Muscle of leg (tissue), 11 donors: Measurements from ENCODE around the gene PPP1R3F. TPM values are rescaled to one million over a fixed set of nuclear protein-coding genes. Genes with fewer than 3 reads are reported as not detected.

Source experiments
- DNase-seq: peaks from one replicate; pipeline ENCODE4 v3.0.0; 2013
- H3K27ac ChIP-seq: one replicate; pipeline ENCODE4 v1.5.1; 2013; ENCODE audit warnings: mild to moderate bottlenecking, low read length, control low read depth
- H3K27me3 ChIP-seq: one replicate; pipeline ENCODE4 v1.6.1; 2013; ENCODE audit warnings: low read length; ENCODE audit not compliant: control insufficient read depth, insufficient read depth
- H3K36me3 ChIP-seq: one replicate; pipeline ENCODE4 v1.6.1; 2013; ENCODE audit warnings: low read length; ENCODE audit not compliant: control insufficient read depth, insufficient read depth
- H3K4me1 ChIP-seq: one replicate; pipeline ENCODE4 v1.6.1; 2013; ENCODE audit warnings: low read length; ENCODE audit not compliant: control insufficient read depth, insufficient read depth
- H3K4me3 ChIP-seq: one replicate; pipeline ENCODE4 v1.5.1; 2013; ENCODE audit warnings: low read length, control low read depth
- H3K9me3 ChIP-seq: replicated peaks from 2 replicates; pipeline ENCODE4 v1.6.1; 2013; ENCODE audit warnings: low read depth, low read length; ENCODE audit not compliant: control insufficient read depth
- WGBS: methylation state at CpG from one replicate; pipeline ENCODE4 v1.1.5; 2013; ENCODE audit warnings: missing lambda C conversion rate; ENCODE audit not compliant: insufficient coverage; 5-methylcytosine and 5-hydroxymethylcytosine counted together
- polyA plus RNA-seq, 8 donors: library from polyadenylated mRNA; unstranded; fragments of 120-200 nt; gene quantifications; one replicate each; pipeline versions ENCODE4 v1.2.1 to v1.2.3, GENCODE V29; 2013; ENCODE audit warnings: inconsistent platforms in 1 of 8, low replicate concordance in 1 of 8; ENCODE audit not compliant: insufficient read length in 8 of 8, insufficient read depth in 1 of 8
- total RNA-seq: library from RNA; stranded (reverse); fragments of 120-200 nt; gene quantifications from one replicate; pipeline ENCODE4 v1.2.4, GENCODE V29; 2013

PPP1R3F gene
- total and polyA plus RNA-seq, 9 donors: 5.5 to 9.0 (median 7.4) TPM

- Histone ChIP-seq H3K4me1 (peaks cover 7% of the 10 kb centered on the region), H3K9me3 (no peaks in the 10 kb centered on the region), H3K27me3 (peaks cover 11% of the 10 kb centered on the region), H3K36me3 (no peaks in the 10 kb centered on the region), H3K27ac (no peak overlapping the region), H3K4me3 (no peak overlapping the region)
- no peak for DNase-seq
- WGBS: 81% methylated on average over 10 of the region's 10 CpGs
Measured at GRCh38 chrX:49231333-49232000, 38.1 kb upstream of the PPP1R3F start.

GRCh38 chrX:49232525-49232924 lies 37.1 kb upstream of the PPP1R3F start:
- H3K4me3 ChIP-seq: no peak overlapping the region
- no peaks in the 10 kb centered on the region for H3K36me3 ChIP-seq
- no peaks in the 10 kb centered on the region for H3K9me3 ChIP-seq
- peaks cover 11% of the 10 kb centered on the region for H3K27me3 ChIP-seq
- H3K4me1 ChIP-seq: peaks cover 7% of the 10 kb centered on the region
- no peak overlapping the region for H3K27ac ChIP-seq
- DNase-seq: no peak
- WGBS: 92% methylated on average over 1 of the region's 2 CpGs

- Histone ChIP-seq H3K4me1 (peaks cover 7% of the 10 kb centered on the region), H3K36me3 (no peaks in the 10 kb centered on the region), H3K27ac (no peak within 1 kb of the TSS), H3K9me3 (no peaks in the 10 kb centered on the region), H3K4me3 (no peak within 1 kb of the TSS), H3K27me3 (peaks cover 11% of the 10 kb centered on the region)
- DNase-seq: no peak
- WGBS: no CpG with 5 or more reads among the region's 9 CpGs
Measured at GRCh38 chrX:49233176-49233575, 36.4 kb upstream of the PPP1R3F start, which contains the start of gene CACNA1F. CACNA1F (minus strand) TSS chrX:49233340; CDS start chrX:49233309, 31 bp downstream.

DNA sequence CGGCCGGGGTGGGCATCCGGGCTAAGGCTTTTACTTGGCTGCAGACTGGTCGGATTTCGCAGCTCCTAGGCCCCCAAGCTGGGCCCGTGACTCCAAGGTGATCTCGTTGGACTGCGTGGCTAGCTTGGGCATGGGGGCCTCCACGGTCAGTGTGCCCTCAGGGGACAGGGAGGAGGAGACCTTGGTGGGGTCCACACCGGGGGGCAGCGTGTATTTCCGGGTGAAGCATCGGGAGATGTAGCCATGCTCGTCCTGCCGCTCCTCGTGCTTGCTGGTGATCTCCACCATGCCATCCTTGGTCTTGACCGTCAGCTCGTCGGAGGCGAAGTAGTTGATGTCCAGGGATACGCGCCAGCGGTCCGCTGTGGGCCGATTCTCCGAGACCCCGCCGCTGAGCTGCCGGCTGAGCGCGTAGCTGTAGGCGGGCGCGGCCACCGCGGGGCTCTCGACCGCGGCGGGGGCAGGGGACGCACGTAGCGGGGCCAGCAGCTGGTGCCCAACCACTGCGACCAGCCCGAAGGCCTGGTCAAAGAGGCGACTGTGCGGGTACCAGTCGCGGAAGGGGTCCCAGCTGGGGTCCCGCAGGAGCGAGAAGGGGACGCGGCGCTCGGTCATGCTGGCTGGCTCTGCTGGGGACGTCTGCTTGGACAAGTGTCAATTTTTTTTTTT lies 35.6 kb upstream of the PPP1R3F start:
- no peak overlapping the region for H3K4me3 ChIP-seq

DNA sequence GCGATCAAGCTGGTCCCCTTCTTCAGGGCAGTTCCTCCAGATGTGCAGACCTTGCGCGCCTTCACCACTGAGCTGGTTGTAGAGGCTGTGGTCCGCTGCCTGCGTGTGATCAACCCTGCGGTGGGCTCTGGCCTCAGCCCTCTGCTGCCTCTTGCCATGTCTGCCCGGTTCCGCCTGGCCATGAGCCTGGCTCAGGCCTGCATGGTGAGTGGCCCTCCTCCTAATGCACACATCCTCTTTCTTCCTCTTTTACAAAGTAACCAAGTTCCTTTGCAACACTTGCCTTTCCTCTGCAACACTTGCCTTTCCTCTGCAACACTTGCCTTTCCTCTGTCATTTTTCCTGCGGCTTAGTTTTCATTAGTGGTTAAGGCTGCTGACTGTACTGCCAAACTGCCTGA lies 32.5 kb upstream of the PPP1R3F start:
- H3K4me3 ChIP-seq: no peak overlapping the region
- H3K9me3 ChIP-seq: no peaks in the 10 kb centered on the region
- no peak for DNase-seq
- no peak overlapping the region for H3K27ac ChIP-seq
- peaks cover 2% of the 10 kb centered on the region for H3K27me3 ChIP-seq
- 83% methylated on average over 9 of the region's 9 CpGs for WGBS
- H3K36me3 ChIP-seq: no peaks in the 10 kb centered on the region
- peaks cover 2% of the 10 kb centered on the region for H3K4me1 ChIP-seq

More for the DNA sequence above, 35.6 kb upstream of the PPP1R3F start:
- Histone ChIP-seq H3K9me3 (no peaks in the 10 kb centered on the region), H3K36me3 (no peaks in the 10 kb centered on the region), H3K27ac (no peak overlapping the region), H3K27me3 (peaks cover 11% of the 10 kb centered on the region), H3K4me1 (peaks cover 7% of the 10 kb centered on the region)
- WGBS: 53% methylated on average over 45 of the region's 56 CpGs
- DNase-seq: no peak

DNA sequence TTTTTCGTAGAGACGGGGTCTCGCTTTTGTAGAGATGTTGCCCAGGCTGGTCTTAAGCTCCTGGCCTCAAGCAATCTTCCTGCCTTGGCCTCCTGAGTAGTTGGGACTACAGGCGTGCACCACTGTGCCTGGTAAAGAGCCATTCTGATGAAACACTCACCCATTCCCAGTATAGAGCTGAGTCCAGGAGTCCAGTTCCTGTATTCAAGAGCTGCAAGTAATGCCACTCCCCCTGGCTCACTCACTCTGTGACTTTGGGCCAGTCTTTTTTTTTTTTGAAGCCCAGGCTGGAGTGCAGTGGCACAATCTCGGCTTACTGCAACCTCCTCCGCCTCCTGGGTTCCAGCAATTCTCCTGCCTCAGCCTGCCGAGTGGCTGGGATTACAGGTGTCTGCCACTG lies 30.9 kb upstream of the PPP1R3F start:
- H3K27ac ChIP-seq: no peak overlapping the region
- H3K4me3 ChIP-seq: no peak overlapping the region
- no peak for DNase-seq
- H3K9me3 ChIP-seq: no peaks in the 10 kb centered on the region
- H3K36me3 ChIP-seq: peaks cover 4% of the 10 kb centered on the region
- peaks cover 2% of the 10 kb centered on the region for H3K4me1 ChIP-seq
- H3K27me3 ChIP-seq: peaks cover 2% of the 10 kb centered on the region
- WGBS: 68% methylated on average over 5 of the region's 7 CpGs

- WGBS: 89% methylated on average over 6 of the region's 12 CpGs
Measured at GRCh38 chrX:49242545-49243066, 27.0 kb upstream of the PPP1R3F start.

DNA sequence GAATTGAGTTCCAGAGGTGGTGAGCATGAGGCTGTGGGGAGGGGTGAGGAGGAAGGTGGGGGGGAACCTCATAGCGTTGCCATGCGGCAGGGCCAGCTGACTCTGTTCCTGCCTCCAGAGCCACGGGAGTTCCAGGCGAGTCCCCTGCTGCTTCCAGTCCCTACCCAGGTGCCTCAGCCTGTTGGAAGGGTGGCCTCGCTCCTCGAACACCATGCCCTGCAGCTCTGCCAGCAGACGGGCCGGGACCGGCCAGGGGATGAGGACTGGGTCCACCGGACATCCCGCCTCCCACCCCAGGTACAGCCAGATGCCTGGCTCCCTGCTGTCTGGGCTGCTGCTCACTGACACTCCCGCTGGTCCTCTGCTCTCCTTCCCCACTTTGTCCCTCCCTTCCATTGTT lies 26.4 kb upstream of the PPP1R3F start:
- Histone ChIP-seq H3K36me3 (peaks cover 9% of the 10 kb centered on the region), H3K27ac (no peak overlapping the region), H3K9me3 (no peaks in the 10 kb centered on the region), H3K27me3 (no peaks in the 10 kb centered on the region), H3K4me1 (no peaks in the 10 kb centered on the region), H3K4me3 (no peak overlapping the region)
- WGBS: 89% methylated on average over 11 of the region's 12 CpGs
- no peak for DNase-seq

More at GRCh38 chrX:49242545-49243066, 27.0 kb upstream of the PPP1R3F start:
- H3K36me3 ChIP-seq: peaks cover 9% of the 10 kb centered on the region
- no peaks in the 10 kb centered on the region for H3K9me3 ChIP-seq
- H3K27me3 ChIP-seq: no peaks in the 10 kb centered on the region
- H3K4me1 ChIP-seq: no peaks in the 10 kb centered on the region
- no peak overlapping the region for H3K27ac ChIP-seq
- no peak for DNase-seq
- H3K4me3 ChIP-seq: no peak overlapping the region

DNA sequence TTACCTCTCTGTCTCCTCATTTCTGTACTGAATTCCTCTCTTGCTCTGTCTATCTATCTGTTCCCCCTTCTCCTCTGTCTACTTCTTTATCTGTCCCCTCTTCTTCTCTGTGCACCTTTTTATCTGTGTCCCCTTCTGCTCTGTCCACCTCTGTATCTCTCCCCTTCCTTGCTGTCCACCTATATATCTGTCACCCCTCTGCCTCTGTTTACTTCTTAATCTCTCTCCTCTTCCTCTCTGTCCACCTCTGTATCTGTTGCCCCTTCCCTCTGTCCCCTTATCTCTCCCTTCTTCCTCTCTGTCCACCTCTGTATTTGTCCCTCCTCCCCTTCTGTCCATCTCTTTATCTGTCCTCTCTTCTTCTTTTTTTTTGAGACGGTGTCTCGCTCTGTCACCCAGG lies 25.4 kb upstream of the PPP1R3F start:
- no peak overlapping the region for H3K27ac ChIP-seq
- no peaks in the 10 kb centered on the region for H3K27me3 ChIP-seq
- peaks cover 10% of the 10 kb centered on the region for H3K36me3 ChIP-seq
- no peaks in the 10 kb centered on the region for H3K9me3 ChIP-seq
- H3K4me1 ChIP-seq: no peaks in the 10 kb centered on the region
- no peak overlapping the region for H3K4me3 ChIP-seq
- DNase-seq: no peak
- 100% methylated on average over 1 of the region's 2 CpGs for WGBS

DNA sequence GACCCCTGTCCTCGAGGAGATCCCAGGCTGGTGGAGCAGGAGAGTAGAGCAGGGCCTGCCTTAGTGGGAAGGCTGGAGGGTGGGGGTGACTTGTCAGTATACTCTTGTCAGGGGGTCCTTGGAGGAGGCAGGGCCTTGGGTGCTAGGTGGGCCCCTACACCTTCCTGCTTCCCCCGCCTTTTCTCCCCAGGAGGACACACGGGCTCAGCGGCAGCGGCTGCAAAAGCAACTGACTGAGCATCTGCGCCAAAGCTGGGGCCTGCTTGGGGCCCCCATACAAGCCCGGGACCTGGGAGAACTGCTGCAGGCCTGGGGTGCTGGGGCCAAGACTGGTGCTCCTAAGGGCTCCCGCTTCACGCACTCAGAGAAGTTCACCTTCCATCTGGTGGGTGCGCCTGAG lies 23.1 kb upstream of the PPP1R3F start:
- H3K4me3 ChIP-seq: no peak overlapping the region
- H3K9me3 ChIP-seq: no peaks in the 10 kb centered on the region
- no peaks in the 10 kb centered on the region for H3K4me1 ChIP-seq
- 76% methylated on average over 7 of the region's 10 CpGs for WGBS
- H3K27me3 ChIP-seq: no peaks in the 10 kb centered on the region
- peaks cover 11% of the 10 kb centered on the region for H3K36me3 ChIP-seq
- no peak overlapping the region for H3K27ac ChIP-seq
- DNase-seq: no peak
